ENCODE results near the gene TRIM28. TPM values are rescaled to one million over a fixed set of nuclear protein-coding genes. Genes with fewer than 3 reads are reported as not detected.
A peak's percentile ranks its signal among the peaks of the same experiment; 100 is the strongest.

The TRIM28 gene
- total RNA-seq, 3 donors from 2014 or later: 180 to 308 (median 202) TPM

- ATAC-seq (no peak), DNase-seq (peak in 1 of 3 donors; percentile 53)
- no peak for TF ChIP-seq CTCF (IDR thresholded peaks at IDR 0.05)
- no peaks in the 10 kb centered on the region for H3K9me3 ChIP-seq
- no peak overlapping the region for H3K4me3 ChIP-seq
- peaks cover 42% of the 10 kb centered on the region for H3K4me1 ChIP-seq (ENCODE audit: low read depth)
- intact Hi-C loops (cut with DNase I, micrococcal nuclease): no loop called here
- H3K36me3 ChIP-seq (ENCODE audit: low read depth): peaks cover 3% of the 10 kb centered on the region
Measured at GRCh38 chr19:58560007-58560887, 16.4 kb downstream of the TRIM28 start.

DNA sequence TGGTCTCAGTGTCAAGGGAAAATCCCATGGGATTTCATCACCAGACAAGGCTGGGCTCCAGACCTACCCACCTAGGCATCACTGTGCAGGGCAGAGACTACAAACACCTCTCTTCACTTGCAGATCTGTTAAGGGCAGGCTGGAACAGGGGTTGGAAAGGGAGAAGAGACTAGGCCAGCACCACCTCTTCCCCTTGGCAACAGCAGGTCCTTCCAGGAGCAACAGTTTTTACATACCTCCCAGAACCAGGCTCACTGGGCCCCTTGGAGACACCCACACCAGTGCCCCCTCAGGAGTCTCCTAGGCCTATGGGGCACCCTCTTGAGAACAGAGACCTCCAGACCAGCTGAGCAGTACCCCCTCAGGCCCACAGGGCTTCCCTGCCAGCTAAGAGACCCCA lies 17.1 kb downstream of the TRIM28 start:
- H3K4me1 ChIP-seq (ENCODE audit: low read depth): peaks cover 37% of the 10 kb centered on the region
- intact Hi-C loops (cut with DNase I, micrococcal nuclease): no loop called here
- DNase-seq: peak in 1 of 3 donors; percentile 34

DNA sequence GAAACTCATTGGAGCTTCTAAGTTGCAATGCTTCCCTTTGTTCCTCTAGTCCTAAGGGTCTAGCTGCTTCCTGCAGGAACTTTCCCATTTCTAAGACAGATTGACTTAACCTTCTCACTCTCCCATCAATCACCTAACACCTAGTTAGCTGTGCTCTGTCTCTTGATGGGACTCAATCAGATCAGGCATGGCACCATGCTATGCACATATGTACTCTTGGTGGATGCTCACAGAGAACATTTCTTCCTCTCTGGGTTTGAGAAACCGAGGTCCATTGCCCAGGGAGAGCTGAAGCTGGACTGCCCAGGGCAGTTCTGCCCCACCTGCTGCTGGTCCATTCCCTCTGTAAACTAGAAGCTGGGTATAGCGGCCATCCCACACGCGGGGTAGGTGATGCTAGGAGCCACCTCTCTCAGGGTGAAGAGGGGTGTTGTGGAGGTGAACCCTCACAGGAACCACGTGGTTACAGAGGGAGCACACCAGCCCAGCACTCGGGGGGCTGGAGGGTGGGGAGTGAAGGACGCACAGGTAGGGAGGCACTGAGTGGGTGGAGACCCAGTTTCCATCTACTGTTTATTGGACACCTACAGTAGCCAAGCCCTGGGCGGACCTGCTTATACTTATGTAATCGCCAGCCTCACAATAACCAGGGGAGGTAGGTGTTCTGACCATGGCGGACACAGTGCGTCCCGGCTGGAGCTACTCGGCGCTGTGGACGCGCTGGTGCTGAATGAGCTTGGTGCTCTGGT lies 17.7 kb downstream of the TRIM28 start:
- no peaks in the 10 kb centered on the region for H3K9me3 ChIP-seq
- peaks cover 3% of the 10 kb centered on the region for H3K36me3 ChIP-seq (ENCODE audit: low read depth)
- DNase-seq (peak in 1 of 3 donors; percentile 34), ATAC-seq (no peak)
- H3K4me1 ChIP-seq (ENCODE audit: low read depth): peaks cover 37% of the 10 kb centered on the region
- no peak for TF ChIP-seq CTCF (IDR thresholded peaks at IDR 0.05)
- intact Hi-C loops (cut with DNase I, micrococcal nuclease): no loop called here
- H3K4me3 ChIP-seq: no peak overlapping the region

More for the DNA sequence above, 17.1 kb downstream of the TRIM28 start:
- no peaks in the 10 kb centered on the region for H3K9me3 ChIP-seq
- ATAC-seq: no peak
- no peak overlapping the region for H3K4me3 ChIP-seq
- no peak for TF ChIP-seq CTCF (IDR thresholded peaks at IDR 0.05)
- peaks cover 3% of the 10 kb centered on the region for H3K36me3 ChIP-seq (ENCODE audit: low read depth)

DNA sequence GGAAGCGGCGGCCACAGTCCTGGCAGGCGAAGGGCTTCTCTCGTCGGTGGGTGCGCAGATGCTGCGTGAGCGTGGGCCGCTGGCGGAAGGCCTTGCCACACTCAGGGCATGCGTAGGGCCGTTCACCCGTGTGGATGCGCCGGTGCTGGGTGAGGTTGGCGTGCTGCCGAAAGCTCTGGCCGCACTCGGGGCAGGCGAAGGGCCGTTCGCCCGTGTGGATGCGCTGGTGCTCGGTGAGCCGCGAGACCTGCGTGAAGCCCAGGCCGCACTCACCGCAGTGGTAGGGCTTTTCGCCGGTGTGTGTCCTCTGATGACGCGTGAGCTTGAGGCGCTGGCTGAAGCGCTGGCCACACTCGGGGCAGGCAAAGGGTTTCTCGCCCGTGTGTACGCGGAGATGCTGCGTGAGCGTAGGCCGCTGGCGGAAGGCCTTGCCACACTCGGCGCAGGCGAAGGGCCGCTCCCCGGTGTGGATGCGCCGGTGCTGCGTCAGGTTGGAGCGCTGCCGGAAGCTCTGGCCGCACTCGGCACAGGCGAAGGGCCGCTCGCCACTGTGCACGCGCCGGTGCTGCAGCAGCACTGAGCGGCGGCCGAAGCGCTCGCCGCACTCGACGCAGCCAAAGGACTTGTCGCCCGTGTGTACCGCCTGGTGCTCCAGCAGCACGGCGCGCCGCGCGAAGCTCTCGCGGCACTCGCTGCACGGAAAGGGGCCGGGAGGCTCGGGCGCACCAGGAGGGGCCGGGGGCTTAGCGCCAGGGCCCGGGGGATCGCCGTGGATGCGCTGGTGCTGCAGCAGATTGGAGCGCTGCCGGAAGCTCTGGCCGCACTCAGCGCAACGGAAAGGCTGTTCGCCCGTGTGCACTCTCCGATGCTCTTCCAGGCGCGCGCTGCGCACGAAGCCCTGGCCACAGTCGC lies 18.5 kb downstream of the TRIM28 start:
- peaks cover 31% of the 10 kb centered on the region for H3K4me1 ChIP-seq (ENCODE audit: low read depth)
- TF ChIP-seq CTCF (IDR thresholded peaks at IDR 0.05): no peak
- DNase-seq (peak; percentile 54 to 75 (median 73)), ATAC-seq (peak; percentile 16)
- no peaks in the 10 kb centered on the region for H3K9me3 ChIP-seq
- peak overlapping the region; percentile 14 for H3K4me3 ChIP-seq
- H3K36me3 ChIP-seq (ENCODE audit: low read depth): peaks cover 3% of the 10 kb centered on the region
- intact Hi-C loops (cut with DNase I, micrococcal nuclease): no loop called here

DNA sequence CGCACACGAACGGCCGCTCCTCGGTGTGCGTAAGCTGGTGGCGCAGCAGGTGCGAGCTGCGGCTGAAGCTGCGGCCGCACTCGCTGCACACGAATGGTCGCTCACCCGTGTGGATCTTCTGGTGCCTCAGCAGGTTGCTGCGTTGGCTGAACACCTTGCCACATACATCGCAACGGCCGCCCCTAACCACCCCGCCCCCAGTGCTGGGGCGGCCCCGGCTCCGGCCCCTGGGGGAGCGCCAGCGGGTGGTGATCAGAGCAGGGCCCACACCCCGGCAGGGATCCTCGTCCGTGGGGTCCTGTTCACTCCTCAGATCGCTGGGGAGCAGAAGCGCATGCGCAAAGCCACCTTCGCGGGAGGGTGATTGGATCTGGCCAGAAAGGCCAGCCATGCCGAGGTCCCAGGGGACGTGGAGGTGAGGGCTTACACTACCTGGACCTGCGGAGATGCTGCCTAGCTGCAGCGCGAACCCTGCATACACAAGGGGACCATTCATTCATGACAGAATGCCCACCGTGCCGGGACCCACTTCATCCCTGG lies 19.2 kb downstream of the TRIM28 start:
- DNase-seq: peak in 2 of 3 donors; percentile 69 to 70
- no peak for TF ChIP-seq CTCF (IDR thresholded peaks at IDR 0.05)
- intact Hi-C loops (cut with DNase I, micrococcal nuclease): no loop called here
- Histone ChIP-seq H3K4me1 (ENCODE audit: low read depth) (peaks cover 31% of the 10 kb centered on the region), H3K4me3 (no peak overlapping the region), H3K9me3 (no peaks in the 10 kb centered on the region), H3K36me3 (ENCODE audit: low read depth) (peaks cover 3% of the 10 kb centered on the region)
- ATAC-seq: no peak
